Measurements from ENCODE around the gene RNF32. TPM values are rescaled to one million over a fixed set of nuclear protein-coding genes. Genes with fewer than 3 reads are reported as not detected.
"Not testable (repeated sequence)": the region's sequence is repeated elsewhere in the genome, so short reads cannot be mapped to it uniquely, and the experiment has no call there.

The RNF32 gene
- total RNA-seq, 4 donors from 2014 or later: 0.30 to 4.2 (median 1.5) TPM

GRCh38 chr7:156692849-156693248, 52.3 kb downstream of the RNF32 start:
- no peak for DNase-seq (ENCODE audit: low spot score in 2 of 2)
- TF ChIP-seq CTCF (IDR thresholded peaks at IDR 0.05): no peak
- no peak for TF ChIP-seq POLR2A (IDR thresholded peaks at IDR 0.05)
- intact Hi-C loops (cut with DNase I; ENCODE audit: low total_unique reads): no loop called here
- WGBS, 2 donors: 91 to 96% methylated on average over 1 of the region's 1 CpG
- no peak overlapping the region for H3K4me3 ChIP-seq (ENCODE audit: low read depth, poor library complexity, severe bottlenecking)

- 88 to 89% methylated on average over 3 of the region's 3 CpGs for WGBS, 2 donors
- no peak overlapping the region for H3K4me3 ChIP-seq (ENCODE audit: low read depth, poor library complexity, severe bottlenecking)
- DNase-seq (ENCODE audit: low spot score in 2 of 2): no peak
- intact Hi-C loops (cut with DNase I; ENCODE audit: low total_unique reads): no loop called here
- TF ChIP-seq CTCF (IDR thresholded peaks at IDR 0.05): no peak
- TF ChIP-seq POLR2A (IDR thresholded peaks at IDR 0.05): no peak
Measured at GRCh38 chr7:156693627-156694026, 53.1 kb downstream of the RNF32 start.

- H3K4me3 ChIP-seq (ENCODE audit: low read depth, poor library complexity, severe bottlenecking); intact Hi-C loops (cut with DNase I; ENCODE audit: low total_unique reads); DNase-seq (ENCODE audit: low spot score in 2 of 2): not testable (repeated sequence)
- 95 to 97% methylated on average over 9 of the region's 9 CpGs for WGBS, 2 donors
Measured at GRCh38 chr7:156697283-156697682, 56.7 kb downstream of the RNF32 start.

DNA sequence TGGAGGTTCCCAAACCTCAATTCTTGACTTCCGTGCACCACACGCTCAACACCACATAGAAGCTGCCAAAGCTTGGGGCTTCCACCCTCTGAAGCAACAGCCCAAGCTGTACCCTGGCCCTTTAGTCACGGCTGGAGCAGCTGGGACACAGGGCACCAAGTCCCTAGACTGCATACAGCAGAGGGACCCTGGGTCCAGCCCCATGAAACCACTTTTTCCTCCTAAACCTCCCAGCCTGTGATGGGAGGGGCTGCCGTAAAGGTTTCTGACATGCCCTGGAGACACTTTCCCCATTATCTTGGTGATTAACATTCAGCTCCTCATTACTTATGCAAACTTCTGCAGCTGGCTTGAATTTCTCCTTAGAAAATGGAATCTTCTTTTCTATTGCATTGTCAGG, 57.9 kb downstream of the RNF32 start:
- WGBS, 2 donors: 97 to 100% methylated on average over 4 of the region's 4 CpGs
- intact Hi-C loops (cut with DNase I; ENCODE audit: low total_unique reads); DNase-seq (ENCODE audit: low spot score in 2 of 2); H3K4me3 ChIP-seq (ENCODE audit: low read depth, poor library complexity, severe bottlenecking): not testable (repeated sequence)

DNA sequence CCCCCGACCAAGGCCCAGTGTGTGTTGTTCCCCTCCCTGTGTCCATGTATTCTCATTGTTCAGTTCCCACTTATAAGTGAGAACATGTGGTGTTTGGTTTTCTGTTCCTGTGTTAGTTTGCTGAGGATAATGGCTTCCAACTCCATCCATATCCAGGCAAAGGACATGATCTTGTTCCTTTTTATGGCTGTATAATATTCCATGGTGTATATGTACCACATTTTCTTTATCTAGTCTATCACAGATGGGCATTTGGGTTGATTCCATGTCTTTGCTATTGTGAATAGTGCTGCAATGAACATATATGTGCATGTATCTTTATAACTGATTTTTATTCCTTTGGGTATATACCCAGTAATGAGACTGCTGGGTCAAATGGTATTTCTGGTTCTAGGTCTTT, 61.2 kb downstream of the RNF32 start:
- intact Hi-C loops (cut with DNase I; ENCODE audit: low total_unique reads); DNase-seq (ENCODE audit: low spot score in 2 of 2); H3K4me3 ChIP-seq (ENCODE audit: low read depth, poor library complexity, severe bottlenecking): not testable (repeated sequence)
- 96 to 100% methylated on average over 1 of the region's 1 CpG for WGBS, 2 donors

GRCh38 chr7:156702399-156702798, 61.8 kb downstream of the RNF32 start:
- TF ChIP-seq CTCF (IDR thresholded peaks at IDR 0.05) (no peak), POLR2A (IDR thresholded peaks at IDR 0.05) (no peak)
- DNase-seq (ENCODE audit: low spot score in 2 of 2): no peak
- no peak overlapping the region for H3K4me3 ChIP-seq (ENCODE audit: low read depth, poor library complexity, severe bottlenecking)
- intact Hi-C loops (cut with DNase I; ENCODE audit: low total_unique reads): no loop called here

GRCh38 chr7:156703209-156703608, 62.6 kb downstream of the RNF32 start:
- no peak for DNase-seq (ENCODE audit: low spot score in 2 of 2)

More at GRCh38 chr7:156703209-156703608, 62.6 kb downstream of the RNF32 start:
- intact Hi-C loops (cut with DNase I; ENCODE audit: low total_unique reads): no loop called here
- 88% methylated on average over 4 of the region's 4 CpGs for WGBS, 2 donors
- no peak overlapping the region for H3K4me3 ChIP-seq (ENCODE audit: low read depth, poor library complexity, severe bottlenecking)
- no peak for TF ChIP-seq CTCF (IDR thresholded peaks at IDR 0.05)
- no peak for TF ChIP-seq POLR2A (IDR thresholded peaks at IDR 0.05)
